GM19023 (cell line): ENCODE measurements around the gene SESN3.
"Not testable (repeated sequence)": the region's sequence is repeated elsewhere in the genome, so short reads cannot be mapped to it uniquely, and the experiment has no call there.

ENCODE experiments used
- ATAC-seq: cut with Tn5 transposase; IDR thresholded peaks from one replicate; pipeline ENCODE4 v1.9.1; 2021; ENCODE audit warnings: mild to moderate bottlenecking, moderate library complexity; ENCODE audit not compliant: unreplicated experiment

The SESN3 gene

GRCh38 chr11:95154514-95154913 is 76.5 kb downstream of the SESN3 start:
- no peak for ATAC-seq

GRCh38 chr11:95153857-95154246 is 77.2 kb downstream of the SESN3 start:
- ATAC-seq = no peak

GRCh38 chr11:95152876-95153856 is 77.8 kb downstream of the SESN3 start:
- no peak for ATAC-seq

GRCh38 chr11:95150956-95151684 is 79.9 kb downstream of the SESN3 start:
- ATAC-seq = peak; percentile 85

- no peak for ATAC-seq
These were observed 81.2 kb downstream of the SESN3 start for GRCh38 chr11:95149651-95150364.

GRCh38 chr11:95148938-95149337 is 82.1 kb downstream of the SESN3 start:
- no peak for ATAC-seq

- no peak for ATAC-seq
These were observed 82.6 kb downstream of the SESN3 start for GRCh38 chr11:95148406-95148805.

- ATAC-seq = no peak
These were observed 83.6 kb downstream of the SESN3 start for GRCh38 chr11:95147364-95147905.

GRCh38 chr11:95145430-95146060 is 85.5 kb downstream of the SESN3 start:
- ATAC-seq = no peak

- no peak for ATAC-seq
These were observed 86.4 kb downstream of the SESN3 start for GRCh38 chr11:95144313-95145235.

- ATAC-seq = no peak
These were observed 87.8 kb downstream of the SESN3 start for GRCh38 chr11:95143106-95143681.

- no peak for ATAC-seq
These were observed 88.6 kb downstream of the SESN3 start for GRCh38 chr11:95142431-95142830.

- ATAC-seq = no peak
These were observed 90.5 kb downstream of the SESN3 start for GRCh38 chr11:95140397-95141033.

- no peak for ATAC-seq
These were observed 92.6 kb downstream of the SESN3 start for GRCh38 chr11:95138448-95138847.

GRCh38 chr11:95137299-95137698 is 93.7 kb downstream of the SESN3 start:
- ATAC-seq = no peak

- not testable (repeated sequence) for ATAC-seq
These were observed 94.3 kb downstream of the SESN3 start for GRCh38 chr11:95136747-95137146.

GRCh38 chr11:95135880-95136279 is 95.1 kb downstream of the SESN3 start:
- ATAC-seq = no peak

- no peak for ATAC-seq
These were observed 95.8 kb downstream of the SESN3 start for GRCh38 chr11:95135155-95135554.

GRCh38 chr11:95134491-95134890 is 96.5 kb downstream of the SESN3 start:
- ATAC-seq = no peak
